Mesothelial cell of epicardium (in vitro differentiated cells): ENCODE results near the gene EXOC3L4. TPM values are rescaled to one million over a fixed set of nuclear protein-coding genes. Genes with fewer than 3 reads are reported as not detected.

Experiments
- total RNA-seq: library from RNA; stranded (reverse); gene quantifications from 3 replicates; pipeline ENCODE4 v1.2.1, GENCODE V29; 2021

The EXOC3L4 gene
- total RNA-seq, 1 donor from 2014 or later: not detected

Other genes with a start within 250 kb of the EXOC3L4 start
- 2.5 to 3.5 TPM (median 2.7 TPM) in 3 replicates for gene AMN, start 172.1 kb upstream of the EXOC3L4 start, total RNA-seq
- 92.9 to 103 TPM (median 99.4 TPM) in 3 replicates for gene CDC42BPB, start 37.2 kb upstream of the EXOC3L4 start, total RNA-seq
- gene LBHD2, start 10.5 kb upstream of the EXOC3L4 start, total RNA-seq: not detected in 3 replicates
- gene TNFAIP2, start 28.7 kb downstream of the EXOC3L4 start, total RNA-seq: 101 to 119 TPM (median 108 TPM) in 3 replicates
- gene EIF5, start 239.5 kb downstream of the EXOC3L4 start, total RNA-seq: 242 to 256 TPM (median 248 TPM) in 3 replicates